Measurements from ENCODE around the gene RCBTB2. TPM values are rescaled to one million over a fixed set of nuclear protein-coding genes. Genes with fewer than 3 reads are reported as not detected.

Gene RCBTB2
- total RNA-seq, 1 experiment from 2014 or later: 1.1 TPM

DNA sequence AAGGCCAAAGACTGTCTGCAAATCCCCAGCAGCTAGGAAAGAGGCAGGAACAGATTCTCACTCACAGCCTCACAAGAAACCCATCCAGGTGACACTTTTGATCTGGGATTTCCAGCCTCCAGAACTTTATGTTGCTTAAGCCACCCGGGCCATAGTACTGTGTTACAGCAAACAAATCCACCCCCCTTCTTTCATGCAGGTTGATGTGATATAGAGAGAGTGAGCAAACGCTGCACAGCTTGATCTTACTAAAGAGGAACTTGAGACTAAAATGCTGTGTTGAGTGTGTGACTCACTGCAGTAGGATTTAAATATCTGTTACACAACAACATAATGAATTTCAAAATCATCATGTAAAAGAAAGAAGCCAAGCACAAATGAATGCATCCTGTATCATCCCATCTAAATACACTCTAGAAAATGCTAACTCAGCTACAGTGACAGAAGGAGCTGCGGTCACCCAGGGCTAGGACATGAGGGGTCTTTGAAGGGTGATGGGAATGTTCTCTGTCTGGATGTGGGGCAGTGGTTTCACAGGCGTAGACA is 32.2 kb downstream of the RCBTB2 start:
- BruUV-seq (replicated peaks): no TSS peak
- no peak overlapping the region for H3K4me3 ChIP-seq (ENCODE audit: low read depth, low read length)
- H3K36me3 Mint-ChIP-seq (ENCODE audit: insufficient read depth, unreplicated experiment): no peaks in the 10 kb centered on the region
- no peaks in the 10 kb centered on the region for H3K36me3 ChIP-seq (ENCODE audit: control insufficient read depth, insufficient read depth, low read length)
- no peaks in the 10 kb centered on the region for H3K9me3 ChIP-seq
- H3K27ac Mint-ChIP-seq (ENCODE audit: unreplicated experiment): no peak overlapping the region
- TF ChIP-seq, protein P1, sequence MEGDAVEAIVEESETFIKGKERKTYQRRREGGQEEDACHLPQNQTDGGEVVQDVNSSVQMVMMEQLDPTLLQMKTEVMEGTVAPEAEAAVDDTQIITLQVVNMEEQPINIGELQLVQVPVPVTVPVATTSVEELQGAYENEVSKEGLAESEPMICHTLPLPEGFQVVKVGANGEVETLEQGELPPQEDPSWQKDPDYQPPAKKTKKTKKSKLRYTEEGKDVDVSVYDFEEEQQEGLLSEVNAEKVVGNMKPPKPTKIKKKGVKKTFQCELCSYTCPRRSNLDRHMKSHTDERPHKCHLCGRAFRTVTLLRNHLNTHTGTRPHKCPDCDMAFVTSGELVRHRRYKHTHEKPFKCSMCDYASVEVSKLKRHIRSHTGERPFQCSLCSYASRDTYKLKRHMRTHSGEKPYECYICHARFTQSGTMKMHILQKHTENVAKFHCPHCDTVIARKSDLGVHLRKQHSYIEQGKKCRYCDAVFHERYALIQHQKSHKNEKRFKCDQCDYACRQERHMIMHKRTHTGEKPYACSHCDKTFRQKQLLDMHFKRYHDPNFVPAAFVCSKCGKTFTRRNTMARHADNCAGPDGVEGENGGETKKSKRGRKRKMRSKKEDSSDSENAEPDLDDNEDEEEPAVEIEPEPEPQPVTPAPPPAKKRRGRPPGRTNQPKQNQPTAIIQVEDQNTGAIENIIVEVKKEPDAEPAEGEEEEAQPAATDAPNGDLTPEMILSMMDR (IDR thresholded peaks at IDR 0.05; ENCODE audit: insufficient read depth in 1 of 2, low read depth in 1 of 2, low read length in 1 of 2, severe bottlenecking in 1 of 2, unreplicated experiment in 1 of 2): no peak
- DNase-seq: no peak
- H3K4me3 Mint-ChIP-seq (ENCODE audit: unreplicated experiment): no peak overlapping the region
- H3K27me3 ChIP-seq (replicated peaks; ENCODE audit: control insufficient read depth, insufficient read depth, low read length): no peaks in the 10 kb centered on the region
- no peaks in the 10 kb centered on the region for H3K4me1 ChIP-seq
- H3K9me3 Mint-ChIP-seq (ENCODE audit: unreplicated experiment): no peaks in the 10 kb centered on the region
- no peaks in the 10 kb centered on the region for H3K27me3 Mint-ChIP-seq (ENCODE audit: insufficient read depth, unreplicated experiment)
- POLR2A ChIA-PET: no interaction called here
- intact Hi-C loops (cut with micrococcal nuclease; ENCODE audit: unreplicated experiment): no loop called here
- no peaks in the 10 kb centered on the region for H3K4me1 Mint-ChIP-seq (ENCODE audit: low read depth, unreplicated experiment)
- CTCF ChIA-PET: no interaction called here

DNA sequence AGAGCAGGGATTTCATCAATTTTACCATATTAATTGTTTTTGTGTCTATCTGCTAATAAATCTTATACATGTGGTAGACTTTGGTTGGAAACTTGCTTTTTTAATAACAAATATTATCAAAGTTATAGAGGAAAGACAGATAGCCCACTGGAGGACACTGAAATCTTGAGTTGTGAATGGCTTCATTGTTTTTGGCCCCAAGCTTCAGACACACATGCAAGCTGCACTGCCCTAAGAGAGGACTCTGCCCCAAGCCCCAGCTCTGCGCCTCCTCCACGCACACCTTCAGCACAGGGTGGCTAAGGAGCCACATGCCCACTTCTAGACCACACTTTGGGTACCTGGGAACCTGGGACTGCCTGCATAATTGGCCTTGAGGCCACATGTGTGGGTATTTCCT is 35.2 kb downstream of the RCBTB2 start:
- no peak for DNase-seq
- Histone ChIP-seq H3K27me3 (replicated peaks; ENCODE audit: control insufficient read depth, insufficient read depth, low read length) (no peaks in the 10 kb centered on the region), H3K9me3 (no peaks in the 10 kb centered on the region), H3K4me1 (no peaks in the 10 kb centered on the region), H3K36me3 (ENCODE audit: control insufficient read depth, insufficient read depth, low read length) (no peaks in the 10 kb centered on the region), H3K4me3 (ENCODE audit: low read depth, low read length) (no peak overlapping the region)
- CTCF ChIA-PET: no interaction called here
- no peaks in the 10 kb centered on the region for H3K9me3 Mint-ChIP-seq (ENCODE audit: unreplicated experiment)
- H3K4me1 Mint-ChIP-seq (ENCODE audit: low read depth, unreplicated experiment): no peaks in the 10 kb centered on the region
- H3K4me3 Mint-ChIP-seq (ENCODE audit: unreplicated experiment): no peak overlapping the region
- H3K36me3 Mint-ChIP-seq (ENCODE audit: insufficient read depth, unreplicated experiment): no peaks in the 10 kb centered on the region
- POLR2A ChIA-PET: no interaction called here
- no TSS peak for BruUV-seq (replicated peaks)
- H3K27ac Mint-ChIP-seq (ENCODE audit: unreplicated experiment): no peak overlapping the region
- TF ChIP-seq, protein P1 (IDR thresholded peaks at IDR 0.05; ENCODE audit: insufficient read depth in 1 of 2, low read depth in 1 of 2, low read length in 1 of 2, severe bottlenecking in 1 of 2, unreplicated experiment in 1 of 2): no peak
- intact Hi-C loops (cut with micrococcal nuclease; ENCODE audit: unreplicated experiment): no loop called here
- no peaks in the 10 kb centered on the region for H3K27me3 Mint-ChIP-seq (ENCODE audit: insufficient read depth, unreplicated experiment)

DNA sequence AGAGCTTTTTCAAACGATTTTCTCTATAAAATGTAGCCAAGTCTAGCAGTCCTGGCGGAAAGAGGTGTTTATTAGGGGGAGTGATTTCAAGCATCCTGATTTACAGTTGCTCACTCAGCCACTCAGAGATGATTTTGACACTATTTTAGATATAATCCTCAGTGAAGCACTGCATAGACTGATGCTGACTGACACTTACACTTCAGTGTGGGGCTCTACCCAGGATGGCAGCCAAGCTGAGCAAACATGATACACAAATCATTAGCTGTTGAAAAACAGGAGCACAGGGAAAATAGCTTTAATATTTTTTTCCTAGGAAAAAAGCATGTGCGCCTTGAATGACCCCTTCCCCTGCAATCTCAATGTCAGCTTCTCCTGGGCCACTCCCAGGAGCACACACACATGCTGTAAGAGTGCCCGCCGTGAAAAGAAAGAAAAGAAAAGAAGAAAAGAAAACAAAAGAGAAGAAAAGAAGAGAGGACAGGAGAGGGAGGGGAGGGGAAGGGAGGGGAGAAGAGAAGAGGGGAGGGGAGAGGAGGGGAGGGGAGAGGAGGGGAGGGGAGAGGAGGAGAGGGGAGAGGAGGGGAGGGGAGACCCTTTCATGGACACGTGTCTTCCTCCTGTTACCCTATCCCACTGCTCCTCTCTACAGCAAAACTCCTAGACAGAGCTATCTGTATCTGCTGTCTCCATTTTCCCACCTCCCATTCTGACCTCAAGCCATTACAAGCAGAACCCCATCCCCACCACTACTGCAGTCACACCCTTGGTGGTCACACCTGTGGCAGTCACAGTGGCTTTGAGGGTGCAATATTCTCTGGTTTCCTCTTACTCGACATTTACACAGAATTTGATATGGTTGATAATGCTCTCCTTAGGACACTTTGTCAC is 36.4 kb downstream of the RCBTB2 start:
- H3K4me1 ChIP-seq: no peaks in the 10 kb centered on the region
- TF ChIP-seq, protein P1 (IDR thresholded peaks at IDR 0.05; ENCODE audit: insufficient read depth in 1 of 2, low read depth in 1 of 2, low read length in 1 of 2, severe bottlenecking in 1 of 2, unreplicated experiment in 1 of 2): no peak
- H3K9me3 ChIP-seq: no peaks in the 10 kb centered on the region
- Mint-ChIP-seq H3K4me3 (ENCODE audit: unreplicated experiment) (no peak overlapping the region), H3K27ac (ENCODE audit: unreplicated experiment) (no peak overlapping the region), H3K27me3 (ENCODE audit: insufficient read depth, unreplicated experiment) (no peaks in the 10 kb centered on the region), H3K9me3 (ENCODE audit: unreplicated experiment) (no peaks in the 10 kb centered on the region), H3K36me3 (ENCODE audit: insufficient read depth, unreplicated experiment) (no peaks in the 10 kb centered on the region), H3K4me1 (ENCODE audit: low read depth, unreplicated experiment) (no peaks in the 10 kb centered on the region)
- no peaks in the 10 kb centered on the region for H3K36me3 ChIP-seq (ENCODE audit: control insufficient read depth, insufficient read depth, low read length)
- H3K27me3 ChIP-seq (replicated peaks; ENCODE audit: control insufficient read depth, insufficient read depth, low read length): no peaks in the 10 kb centered on the region
- POLR2A ChIA-PET: no interaction called here
- no peak overlapping the region for H3K4me3 ChIP-seq (ENCODE audit: low read depth, low read length)
- BruUV-seq (replicated peaks): no TSS peak
- CTCF ChIA-PET: no interaction called here
- intact Hi-C loops (cut with micrococcal nuclease; ENCODE audit: unreplicated experiment): no loop called here
- no peak for DNase-seq

Measured in Caco-2 (cell line).